ENCODE data around the gene SKA1. TPM values are rescaled to one million over a fixed set of nuclear protein-coding genes. Genes with fewer than 3 reads are reported as not detected.
A peak's percentile ranks its signal among the peaks of the same experiment; 100 is the strongest.

Gene SKA1
- total RNA-seq: 0.73 TPM

DNA sequence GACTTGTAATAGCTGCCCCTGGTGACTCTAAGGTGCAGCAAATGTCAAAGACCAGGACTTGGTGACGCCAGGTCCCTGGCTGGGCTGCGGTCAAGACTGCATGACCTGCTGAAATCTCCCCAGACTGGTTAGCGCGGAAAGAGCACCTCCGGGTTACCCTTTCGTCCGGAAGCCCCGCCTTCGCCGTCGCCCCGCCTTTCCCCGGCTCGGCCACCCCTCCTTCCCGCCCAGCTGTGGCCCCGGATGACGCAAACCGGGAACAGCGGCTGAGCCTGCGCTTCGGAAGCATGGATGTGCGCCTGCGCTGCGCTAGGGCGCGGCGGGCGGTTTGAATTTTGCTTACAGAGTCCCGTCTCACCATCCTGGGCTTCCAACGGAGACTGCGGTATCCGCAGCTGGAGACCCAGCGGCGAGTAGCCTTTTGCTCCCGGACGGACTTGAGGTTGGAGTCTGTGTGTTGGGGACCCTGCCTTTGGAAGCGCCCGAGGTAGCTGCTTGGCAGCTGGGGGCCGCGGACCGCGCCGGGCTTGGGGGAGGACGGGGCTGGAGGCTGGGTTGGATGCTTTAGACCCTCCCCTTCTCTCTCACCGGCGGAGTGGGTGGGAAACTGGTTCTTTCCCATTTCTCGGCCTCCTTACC is at the start of gene SKA1:
Gene SKA1 (plus strand): TSS at position 294 of the 639 bp plus-strand sequence. CDS start 785 bp downstream, outside the sequence.
- Histone ChIP-seq H3K9me3 (ENCODE audit: low read depth, low read length) (peaks cover 6% of the 10 kb centered on the region), H3K27me3 (ENCODE audit: insufficient read depth, low read length) (peaks cover 7% of the 10 kb centered on the region), H3K4me3 (ENCODE audit: low read length) (peak within 1 kb of the TSS; percentile 53), H3K4me1 (ENCODE audit: insufficient read depth, low read length) (peaks cover 14% of the 10 kb centered on the region)

DNA sequence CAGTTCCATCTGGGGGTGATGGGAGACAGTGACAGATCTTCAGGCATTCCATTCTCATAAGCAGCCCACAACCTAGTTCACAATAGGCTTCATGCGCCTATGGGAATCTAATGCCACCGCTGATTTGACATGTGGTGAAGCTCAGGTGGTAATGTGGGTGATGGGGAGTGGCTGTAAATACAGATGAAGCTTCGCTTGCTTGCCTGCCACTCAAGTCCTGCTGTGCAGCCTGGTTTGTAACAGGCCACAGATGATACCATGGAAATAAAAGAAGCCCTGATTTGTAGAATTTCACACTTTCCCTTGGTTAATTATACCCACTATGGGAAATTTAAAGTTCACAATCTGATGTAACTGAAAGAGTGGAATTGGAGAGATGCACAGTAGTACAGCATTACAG is 46.9 kb upstream of the SKA1 start:
- H3K27me3 ChIP-seq (ENCODE audit: insufficient read depth, low read length): peaks cover 3% of the 10 kb centered on the region
- no peaks in the 10 kb centered on the region for H3K9me3 ChIP-seq (ENCODE audit: low read depth, low read length)
- no peak overlapping the region for H3K4me3 ChIP-seq (ENCODE audit: low read length)
- H3K4me1 ChIP-seq (ENCODE audit: insufficient read depth, low read length): no peaks in the 10 kb centered on the region

DNA sequence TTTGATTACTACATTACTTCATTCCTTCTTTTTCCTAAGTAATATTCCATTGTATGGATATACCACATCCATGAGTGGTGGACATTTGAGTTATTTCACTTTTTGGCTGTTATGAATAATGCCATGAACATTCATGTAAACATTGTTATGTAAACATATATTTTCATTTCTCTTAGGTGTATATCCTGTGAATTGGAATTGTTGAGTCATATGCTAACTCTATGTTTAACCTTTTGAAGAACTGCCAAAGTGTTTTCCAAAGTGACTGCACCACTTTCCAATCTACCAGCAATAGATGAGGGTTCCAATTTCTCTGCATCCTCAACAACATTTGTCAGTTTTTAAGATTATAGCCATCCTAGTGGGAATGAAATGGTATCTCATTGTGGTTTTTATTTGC is 44.7 kb upstream of the SKA1 start:
- Histone ChIP-seq H3K4me3 (ENCODE audit: low read length) (no peak overlapping the region), H3K27me3 (ENCODE audit: insufficient read depth, low read length) (peaks cover 3% of the 10 kb centered on the region), H3K9me3 (ENCODE audit: low read depth, low read length) (no peaks in the 10 kb centered on the region), H3K4me1 (ENCODE audit: insufficient read depth, low read length) (peaks cover 10% of the 10 kb centered on the region)

DNA sequence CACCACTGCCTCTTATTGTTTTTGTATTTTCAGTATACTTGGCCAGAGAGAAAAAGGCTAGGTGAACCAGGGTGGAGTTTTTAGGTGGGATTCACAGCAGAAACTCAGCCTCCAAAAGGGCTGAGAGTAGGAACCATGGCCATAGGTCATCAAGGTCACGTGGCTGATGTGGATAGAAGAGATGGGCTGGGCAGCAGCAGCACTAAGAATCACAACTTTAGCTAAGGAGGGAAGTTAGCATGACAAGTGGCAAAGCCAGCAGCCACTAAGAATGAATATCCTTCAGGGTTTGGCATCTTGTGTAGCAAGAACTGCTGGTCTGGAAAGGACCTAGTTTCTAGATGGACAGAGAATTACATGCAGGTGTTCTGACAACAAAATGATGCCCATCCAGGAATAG is 43.2 kb upstream of the SKA1 start:
- no peak overlapping the region for H3K4me3 ChIP-seq (ENCODE audit: low read length)
- peaks cover 3% of the 10 kb centered on the region for H3K27me3 ChIP-seq (ENCODE audit: insufficient read depth, low read length)
- H3K4me1 ChIP-seq (ENCODE audit: insufficient read depth, low read length): peaks cover 10% of the 10 kb centered on the region
- H3K9me3 ChIP-seq (ENCODE audit: low read depth, low read length): no peaks in the 10 kb centered on the region

- H3K27me3 ChIP-seq (ENCODE audit: insufficient read depth, low read length): no peaks in the 10 kb centered on the region
- no peaks in the 10 kb centered on the region for H3K9me3 ChIP-seq (ENCODE audit: low read depth, low read length)
- H3K4me1 ChIP-seq (ENCODE audit: insufficient read depth, low read length): peaks cover 10% of the 10 kb centered on the region
- no peak overlapping the region for H3K4me3 ChIP-seq (ENCODE audit: low read length)
These were observed 40.2 kb upstream of the SKA1 start for GRCh38 chr18:50334546-50335152.

- Histone ChIP-seq H3K27me3 (ENCODE audit: insufficient read depth, low read length) (no peaks in the 10 kb centered on the region), H3K9me3 (ENCODE audit: low read depth, low read length) (no peaks in the 10 kb centered on the region), H3K4me1 (ENCODE audit: insufficient read depth, low read length) (peaks cover 10% of the 10 kb centered on the region), H3K4me3 (ENCODE audit: low read length) (no peak overlapping the region)
These were observed 36.7 kb upstream of the SKA1 start for GRCh38 chr18:50338122-50338521.

GRCh38 chr18:50338715-50339114 is 36.1 kb upstream of the SKA1 start:
- no peaks in the 10 kb centered on the region for H3K9me3 ChIP-seq (ENCODE audit: low read depth, low read length)

DNA sequence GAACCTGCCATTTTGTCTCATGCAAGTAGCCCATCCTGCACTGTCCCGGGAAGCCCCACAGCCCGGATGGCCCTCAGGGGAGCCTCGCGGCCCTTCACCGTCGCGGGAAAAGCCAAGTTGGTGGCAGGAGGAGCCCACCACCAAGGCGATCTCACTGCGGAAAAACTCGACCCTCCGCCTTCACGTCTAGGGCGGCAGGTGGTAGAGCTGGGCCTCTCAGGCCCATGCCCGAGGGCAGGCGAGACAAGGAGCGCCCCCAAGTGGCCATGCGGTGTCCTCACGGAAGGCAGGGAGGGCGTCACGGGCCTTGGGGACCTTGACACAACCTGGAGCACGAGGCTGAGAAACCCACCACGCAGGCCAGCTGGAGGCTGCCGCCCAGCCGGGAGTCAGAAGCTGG is 34.8 kb upstream of the SKA1 start:
- H3K27me3 ChIP-seq (ENCODE audit: insufficient read depth, low read length): no peaks in the 10 kb centered on the region
- no peaks in the 10 kb centered on the region for H3K4me1 ChIP-seq (ENCODE audit: insufficient read depth, low read length)
- H3K4me3 ChIP-seq (ENCODE audit: low read length): no peak overlapping the region
- H3K9me3 ChIP-seq (ENCODE audit: low read depth, low read length): no peaks in the 10 kb centered on the region

More at GRCh38 chr18:50338715-50339114, 36.1 kb upstream of the SKA1 start:
- H3K4me3 ChIP-seq (ENCODE audit: low read length): no peak overlapping the region
- H3K27me3 ChIP-seq (ENCODE audit: insufficient read depth, low read length): no peaks in the 10 kb centered on the region
- peaks cover 5% of the 10 kb centered on the region for H3K4me1 ChIP-seq (ENCODE audit: insufficient read depth, low read length)

- H3K27me3 ChIP-seq (ENCODE audit: insufficient read depth, low read length): no peaks in the 10 kb centered on the region
- no peak overlapping the region for H3K4me3 ChIP-seq (ENCODE audit: low read length)
- no peaks in the 10 kb centered on the region for H3K4me1 ChIP-seq (ENCODE audit: insufficient read depth, low read length)
- H3K9me3 ChIP-seq (ENCODE audit: low read depth, low read length): no peaks in the 10 kb centered on the region
These were observed 33.4 kb upstream of the SKA1 start for GRCh38 chr18:50341443-50341842.

- H3K27me3 ChIP-seq (ENCODE audit: insufficient read depth, low read length): peaks cover 12% of the 10 kb centered on the region
- H3K4me3 ChIP-seq (ENCODE audit: low read length): no peak overlapping the region
- H3K9me3 ChIP-seq (ENCODE audit: low read depth, low read length): no peaks in the 10 kb centered on the region
- H3K4me1 ChIP-seq (ENCODE audit: insufficient read depth, low read length): no peaks in the 10 kb centered on the region
These were observed 24.1 kb upstream of the SKA1 start for GRCh38 chr18:50350699-50351098.

- Histone ChIP-seq H3K4me3 (ENCODE audit: low read length) (no peak overlapping the region), H3K27me3 (ENCODE audit: insufficient read depth, low read length) (peaks cover 7% of the 10 kb centered on the region), H3K9me3 (ENCODE audit: low read depth, low read length) (no peaks in the 10 kb centered on the region), H3K4me1 (ENCODE audit: insufficient read depth, low read length) (peaks cover 14% of the 10 kb centered on the region)
These were observed 18.6 kb upstream of the SKA1 start for GRCh38 chr18:50356036-50356945.

DNA sequence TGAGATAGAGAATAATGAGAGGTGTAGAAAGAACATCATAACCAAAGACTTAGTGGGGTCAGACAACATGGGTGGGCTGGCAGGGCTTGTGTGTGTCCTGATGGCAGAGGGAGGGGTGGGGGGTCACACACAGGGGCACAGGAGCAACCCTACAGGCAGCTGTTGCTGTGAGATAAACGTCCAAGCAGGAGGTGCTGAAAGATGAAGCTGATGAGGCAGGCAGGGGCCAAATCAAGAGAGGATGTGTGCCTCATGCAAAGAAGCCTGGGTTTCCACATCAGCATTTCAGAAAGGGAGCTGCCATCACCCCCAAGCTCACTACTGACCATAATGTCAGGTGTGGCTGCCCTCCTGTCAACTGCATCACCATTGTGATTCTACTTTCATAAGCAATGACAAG is 16.0 kb upstream of the SKA1 start:
- no peaks in the 10 kb centered on the region for H3K9me3 ChIP-seq (ENCODE audit: low read depth, low read length)
- no peak overlapping the region for H3K4me3 ChIP-seq (ENCODE audit: low read length)
- H3K4me1 ChIP-seq (ENCODE audit: insufficient read depth, low read length): peaks cover 14% of the 10 kb centered on the region
- H3K27me3 ChIP-seq (ENCODE audit: insufficient read depth, low read length): peaks cover 3% of the 10 kb centered on the region

- no peaks in the 10 kb centered on the region for H3K9me3 ChIP-seq (ENCODE audit: low read depth, low read length)
These were observed 15.0 kb upstream of the SKA1 start for GRCh38 chr18:50359806-50360205.

DNA sequence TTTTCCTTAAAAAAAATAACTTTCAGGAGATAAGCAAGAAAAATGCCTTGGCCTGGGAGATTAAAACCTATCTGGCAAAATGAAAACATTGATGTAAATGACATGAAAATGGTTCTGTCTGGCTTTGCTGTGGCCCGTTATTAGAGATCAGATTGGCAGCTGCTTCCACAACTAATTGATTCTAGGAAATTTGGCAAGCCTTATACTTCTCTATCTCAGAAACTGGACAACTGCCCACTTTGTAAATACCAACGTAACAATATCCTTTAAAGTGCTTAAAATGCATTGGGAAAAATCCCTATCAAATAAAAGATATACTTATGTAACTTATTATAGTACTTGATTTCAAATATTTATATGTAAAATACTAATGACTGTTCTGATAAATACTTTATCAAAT is 14.2 kb upstream of the SKA1 start:
- no peak overlapping the region for H3K4me3 ChIP-seq (ENCODE audit: low read length)

More at GRCh38 chr18:50359806-50360205, 15.0 kb upstream of the SKA1 start:
- Histone ChIP-seq H3K4me3 (ENCODE audit: low read length) (no peak overlapping the region), H3K27me3 (ENCODE audit: insufficient read depth, low read length) (peaks cover 11% of the 10 kb centered on the region), H3K4me1 (ENCODE audit: insufficient read depth, low read length) (peaks cover 14% of the 10 kb centered on the region)

DNA sequence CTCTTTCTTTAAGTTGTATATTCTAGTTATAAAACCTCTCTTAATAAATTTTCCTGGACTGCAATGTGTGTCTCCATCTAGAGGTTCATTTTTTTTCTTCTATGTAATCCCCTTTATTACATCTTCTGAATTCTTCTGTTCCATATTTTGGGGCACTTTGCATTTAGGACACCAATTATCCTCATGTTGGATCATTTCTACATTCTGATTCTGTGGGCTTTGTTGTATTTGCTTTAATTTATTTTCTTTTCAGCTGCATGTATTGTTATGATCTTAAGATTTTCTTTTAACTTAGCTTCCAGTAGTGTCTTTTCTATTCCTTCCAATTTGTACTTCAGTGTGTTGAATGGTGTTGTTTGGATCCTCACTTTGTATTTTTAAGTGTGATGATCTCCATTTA is 5.2 kb upstream of the SKA1 start:
- Histone ChIP-seq H3K4me1 (ENCODE audit: insufficient read depth, low read length) (peaks cover 6% of the 10 kb centered on the region), H3K9me3 (ENCODE audit: low read depth, low read length) (peaks cover 16% of the 10 kb centered on the region), H3K27me3 (ENCODE audit: insufficient read depth, low read length) (peaks cover 10% of the 10 kb centered on the region), H3K4me3 (ENCODE audit: low read length) (no peak overlapping the region)

More for the DNA sequence above, 14.2 kb upstream of the SKA1 start:
- peaks cover 14% of the 10 kb centered on the region for H3K4me1 ChIP-seq (ENCODE audit: insufficient read depth, low read length)
- H3K9me3 ChIP-seq (ENCODE audit: low read depth, low read length): no peaks in the 10 kb centered on the region
- peaks cover 11% of the 10 kb centered on the region for H3K27me3 ChIP-seq (ENCODE audit: insufficient read depth, low read length)
